Calu3 (cell line): ENCODE results near the gene HSD17B2. TPM values are rescaled to one million over a fixed set of nuclear protein-coding genes. Genes with fewer than 3 reads are reported as not detected.

Experiments
- BruUV-seq: library from RNA; stranded (reverse); fragments of 400-500 nt; replicated peaks from 2 replicates; lab custom pipeline; 2021; lab: Mats Ljungman, UMichigan
- CTCF ChIA-PET: fragments of 300-600 bp; sonication (Branson Sonifier 250); formaldehyde crosslinking; loops from one replicate; lab custom pipeline; 2022; ENCODE audit warnings: antibody characterized with exemption; lab: Charles Lee
- DNase-seq: peaks from one replicate; pipeline ENCODE4 v3.0.0; 2022
- H3K27ac Mint-ChIP-seq: one replicate; pipeline ENCODE4 v1.8.0; 2022; ENCODE audit warnings: mixed read lengths; ENCODE audit not compliant: unreplicated experiment
- H3K27me3 Mint-ChIP-seq: one replicate; pipeline ENCODE4 v1.8.0; 2022; ENCODE audit warnings: mixed read lengths; ENCODE audit not compliant: unreplicated experiment
- H3K36me3 Mint-ChIP-seq: one replicate; pipeline ENCODE4 v1.8.0; 2022; ENCODE audit warnings: mild to moderate bottlenecking, moderate library complexity, mixed read lengths; ENCODE audit not compliant: insufficient read depth, unreplicated experiment
- H3K4me1 Mint-ChIP-seq: one replicate; pipeline ENCODE4 v1.8.0; 2022; ENCODE audit warnings: mild to moderate bottlenecking, low read depth, mixed read lengths; ENCODE audit not compliant: unreplicated experiment
- H3K4me3 Mint-ChIP-seq: one replicate; pipeline ENCODE4 v1.8.0; 2022; ENCODE audit warnings: mild to moderate bottlenecking, low read depth, moderate library complexity, mixed read lengths; ENCODE audit not compliant: unreplicated experiment
- H3K9me3 Mint-ChIP-seq: one replicate; pipeline ENCODE4 v1.8.0; 2022; ENCODE audit warnings: low read depth, mixed read lengths; ENCODE audit not compliant: unreplicated experiment
- CTCF ChIP-seq: fragments of 200-600 bp; IDR thresholded peaks from one replicate; pipeline ENCODE4 v1.8.0; 2022; ENCODE audit warnings: antibody characterized with exemption; ENCODE audit not compliant: unreplicated experiment
- intact Hi-C: fragments of 100-400 bp; cut with micrococcal nuclease; formaldehyde crosslinking; loops from one replicate; pipeline ENCODE4 v1.10.0; 2022; ENCODE audit not compliant: unreplicated experiment
- total RNA-seq: library from RNA; stranded (reverse); gene quantifications from 2 replicates; pipeline ENCODE4 v1.2.3, GENCODE V29; 2022

HSD17B2 gene
- total RNA-seq, 1 experiment from 2014 or later: 16.2 TPM

DNA sequence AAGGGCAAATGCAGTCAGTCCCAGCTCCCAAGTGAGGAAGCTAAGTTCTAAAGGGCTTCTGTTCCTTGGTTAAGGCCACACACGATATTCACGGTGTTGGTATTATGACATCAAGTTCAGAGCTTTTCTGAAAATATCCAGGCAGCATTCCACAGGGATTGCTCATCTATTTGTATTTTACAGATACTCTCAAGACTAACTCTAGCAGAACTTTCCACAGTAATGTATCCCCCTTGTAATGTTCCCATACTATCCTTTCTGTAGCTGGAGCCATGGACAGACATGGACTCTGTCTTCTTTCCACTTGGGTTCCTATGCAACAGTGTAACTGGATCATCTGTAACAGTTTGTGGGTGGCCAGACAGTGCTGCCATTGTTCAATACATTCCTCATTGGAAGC, 37.3 kb upstream of the HSD17B2 start:
- peak; percentile 58 for DNase-seq
- intact Hi-C loops: loop anchor here (1.0 to 5.0 kb wide), 4 partner anchors 35 to 107 kb away; no protein-coding TSS in a partner anchor
- Mint-ChIP-seq H3K9me3 (no peaks in the 10 kb centered on the region), H3K4me3 (peak overlapping the region; percentile 1), H3K4me1 (peaks cover 44% of the 10 kb centered on the region), H3K27ac (peak overlapping the region; percentile 58), H3K36me3 (peaks cover 25% of the 10 kb centered on the region), H3K27me3 (no peaks in the 10 kb centered on the region)
- TF ChIP-seq CTCF: no peak
- BruUV-seq: no TSS peak
- CTCF ChIA-PET: interaction anchor here (0.6 to 2.0 kb wide), 19 partner anchors 13 to 232 kb away, joined by 3 to 18 read pairs (median 5); partner anchors contain the start of genes HSD17B2, MPHOSPH6 and SDR42E1

DNA sequence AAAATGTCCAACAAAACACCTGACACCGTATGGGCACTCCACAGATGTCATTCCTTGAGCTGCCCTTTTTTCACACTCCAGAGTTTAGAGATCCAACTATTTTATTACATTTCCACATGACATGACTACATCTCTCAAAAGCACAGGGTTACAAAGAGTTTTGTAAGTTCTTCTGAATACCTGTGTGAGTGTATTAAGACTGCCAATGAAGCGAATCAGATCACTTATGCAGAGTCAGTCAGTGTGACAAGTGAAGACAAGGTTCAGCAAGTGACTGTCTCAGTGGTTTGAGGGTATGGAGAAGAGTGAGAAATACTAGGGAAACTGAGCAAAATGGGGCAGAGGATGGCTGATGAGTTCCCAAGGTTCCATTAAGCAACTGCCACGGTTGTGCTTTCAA, 32.2 kb upstream of the HSD17B2 start:
- Mint-ChIP-seq H3K36me3 (peaks cover 31% of the 10 kb centered on the region), H3K27ac (peak overlapping the region; percentile 88), H3K4me1 (peaks cover 65% of the 10 kb centered on the region), H3K27me3 (no peaks in the 10 kb centered on the region), H3K9me3 (no peaks in the 10 kb centered on the region), H3K4me3 (no peak overlapping the region)
- TF ChIP-seq CTCF: no peak
- no peak for DNase-seq
- intact Hi-C loops: no loop called here
- CTCF ChIA-PET: no interaction called here
- no TSS peak for BruUV-seq

DNA sequence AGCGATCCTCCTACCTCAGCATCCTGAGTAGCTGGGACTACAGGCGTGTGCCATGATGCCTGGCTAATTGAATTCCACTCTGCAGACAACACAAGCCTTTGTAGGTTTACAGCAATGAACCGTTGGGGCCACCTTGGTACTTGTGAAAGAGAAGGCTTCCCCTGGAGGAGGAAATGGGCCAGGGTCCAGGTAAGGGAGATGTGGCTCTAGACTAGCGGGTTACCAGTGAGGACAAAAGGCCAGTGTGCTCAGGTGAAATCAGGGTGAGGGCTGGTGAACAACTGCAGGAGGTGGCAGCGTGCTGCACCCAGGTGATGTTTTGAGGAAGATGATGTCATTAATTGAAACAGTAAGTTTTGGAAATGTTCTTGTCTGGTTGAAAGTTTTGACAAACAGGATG, 30.5 kb upstream of the HSD17B2 start:
- Mint-ChIP-seq H3K36me3 (peaks cover 38% of the 10 kb centered on the region), H3K4me1 (peaks cover 66% of the 10 kb centered on the region), H3K27me3 (no peaks in the 10 kb centered on the region), H3K9me3 (peaks cover 2% of the 10 kb centered on the region), H3K4me3 (peak overlapping the region; percentile 24), H3K27ac (peak overlapping the region; percentile 88)
- no TSS peak for BruUV-seq
- intact Hi-C loops: loop anchor here (2.0 kb wide), 1 partner anchor 52 kb away; no protein-coding TSS in a partner anchor
- TF ChIP-seq CTCF: no peak
- CTCF ChIA-PET: no interaction called here
- DNase-seq: peak; percentile 89

DNA sequence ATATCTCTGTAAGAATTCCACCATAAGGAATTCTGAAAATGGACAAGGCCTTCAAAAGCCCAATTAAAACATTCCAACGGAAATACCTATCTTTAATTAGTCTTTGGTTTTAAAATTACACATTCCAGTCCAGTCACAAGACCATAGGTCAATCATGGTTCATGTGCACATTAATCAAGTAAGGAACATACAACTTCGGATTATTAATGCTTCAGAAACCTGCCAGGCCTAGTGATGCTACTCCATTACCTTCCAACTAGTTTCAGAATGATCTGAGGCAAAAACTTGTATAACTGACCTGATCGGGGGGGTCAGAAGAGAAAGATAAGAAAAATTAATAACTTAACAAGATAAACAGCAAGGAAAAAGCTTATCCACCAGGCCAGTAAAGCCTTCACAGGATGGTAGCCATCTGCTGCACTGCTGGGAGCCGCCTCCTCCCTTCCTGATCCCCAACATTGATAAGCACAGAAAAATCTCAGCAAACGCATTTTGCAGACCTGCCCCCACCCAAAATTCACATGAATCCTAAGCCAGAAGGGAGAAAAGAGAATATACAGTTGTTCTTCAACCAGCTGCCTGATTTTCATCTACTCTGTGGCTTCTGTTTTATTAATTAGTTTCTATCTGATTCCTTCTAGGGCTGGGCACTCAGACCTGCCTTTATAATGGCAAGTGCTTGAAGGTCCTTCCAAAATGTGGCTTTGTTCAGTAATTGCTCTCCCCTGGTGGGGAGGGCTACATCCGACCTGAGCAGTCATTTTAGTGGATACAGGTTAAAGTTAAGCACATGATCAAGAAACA, 29.8 kb upstream of the HSD17B2 start:
- H3K4me1 Mint-ChIP-seq: peaks cover 71% of the 10 kb centered on the region
- peak overlapping the region; percentile 88 for H3K27ac Mint-ChIP-seq
- BruUV-seq: no TSS peak
- CTCF ChIA-PET: interaction anchor here (0.6 kb wide), 1 partner anchor 9 kb away, joined by 4 read pairs; no protein-coding TSS in a partner anchor
- H3K9me3 Mint-ChIP-seq: peaks cover 2% of the 10 kb centered on the region
- peak; percentile 30 for DNase-seq
- no peak for TF ChIP-seq CTCF
- H3K36me3 Mint-ChIP-seq: peaks cover 40% of the 10 kb centered on the region
- peak overlapping the region; percentile 24 for H3K4me3 Mint-ChIP-seq
- intact Hi-C loops: loop anchor here (2.0 kb wide), 1 partner anchor 52 kb away; no protein-coding TSS in a partner anchor
- no peaks in the 10 kb centered on the region for H3K27me3 Mint-ChIP-seq
